ENCODE results near the gene ST8SIA4.

ST8SIA4 gene

DNA sequence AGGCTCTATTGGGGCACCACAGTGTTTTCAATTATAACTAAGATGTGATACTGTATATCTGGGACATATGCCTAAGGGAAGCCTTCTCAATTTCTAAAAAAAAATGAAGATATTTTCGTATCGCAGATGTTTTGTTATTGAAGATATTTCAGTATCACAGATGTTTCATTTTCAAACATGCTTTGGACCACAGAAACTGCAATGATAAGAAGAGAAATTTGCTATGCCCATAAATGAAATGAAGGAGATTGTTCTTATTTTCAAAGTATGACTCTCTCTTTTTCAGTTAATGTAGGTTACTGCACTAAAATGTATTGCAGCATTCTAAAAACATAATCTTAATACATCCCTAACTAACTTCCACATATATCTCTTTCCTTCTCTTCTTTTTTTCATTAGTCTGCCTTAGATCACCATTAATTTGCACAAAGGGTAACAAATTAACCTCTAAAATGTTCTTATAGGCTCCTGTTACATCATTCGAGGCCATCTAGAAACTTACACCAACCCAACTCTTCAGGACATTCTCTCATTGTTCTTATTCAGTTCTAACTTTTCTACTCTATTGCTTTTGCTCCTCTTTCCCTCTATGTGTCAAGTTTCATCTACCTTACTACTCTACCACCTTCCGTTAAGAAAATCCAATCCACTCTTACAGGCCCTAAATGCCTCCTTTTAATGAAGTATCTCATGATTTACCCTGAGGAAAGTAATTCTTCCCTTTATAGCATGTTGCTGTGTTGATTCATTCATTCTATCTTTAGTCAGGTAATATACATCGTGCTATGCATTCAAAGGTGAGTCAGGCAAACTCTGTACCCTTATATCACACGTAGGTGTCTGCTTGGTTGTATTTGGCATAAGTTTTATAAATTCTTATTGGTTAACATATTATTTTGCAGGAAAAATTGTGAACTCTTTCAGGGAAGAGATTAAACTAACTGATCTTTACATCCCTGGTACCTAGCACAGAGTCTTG, 70.5 kb downstream of the ST8SIA4 start:
- in situ Hi-C loops (cut with MboI; ENCODE audit: low sequenced_read_pairs): no loop called here

GRCh38 chr5:100828898-100829356, 74.2 kb downstream of the ST8SIA4 start:
- in situ Hi-C loops (cut with MboI; ENCODE audit: low sequenced_read_pairs): no loop called here

DNA sequence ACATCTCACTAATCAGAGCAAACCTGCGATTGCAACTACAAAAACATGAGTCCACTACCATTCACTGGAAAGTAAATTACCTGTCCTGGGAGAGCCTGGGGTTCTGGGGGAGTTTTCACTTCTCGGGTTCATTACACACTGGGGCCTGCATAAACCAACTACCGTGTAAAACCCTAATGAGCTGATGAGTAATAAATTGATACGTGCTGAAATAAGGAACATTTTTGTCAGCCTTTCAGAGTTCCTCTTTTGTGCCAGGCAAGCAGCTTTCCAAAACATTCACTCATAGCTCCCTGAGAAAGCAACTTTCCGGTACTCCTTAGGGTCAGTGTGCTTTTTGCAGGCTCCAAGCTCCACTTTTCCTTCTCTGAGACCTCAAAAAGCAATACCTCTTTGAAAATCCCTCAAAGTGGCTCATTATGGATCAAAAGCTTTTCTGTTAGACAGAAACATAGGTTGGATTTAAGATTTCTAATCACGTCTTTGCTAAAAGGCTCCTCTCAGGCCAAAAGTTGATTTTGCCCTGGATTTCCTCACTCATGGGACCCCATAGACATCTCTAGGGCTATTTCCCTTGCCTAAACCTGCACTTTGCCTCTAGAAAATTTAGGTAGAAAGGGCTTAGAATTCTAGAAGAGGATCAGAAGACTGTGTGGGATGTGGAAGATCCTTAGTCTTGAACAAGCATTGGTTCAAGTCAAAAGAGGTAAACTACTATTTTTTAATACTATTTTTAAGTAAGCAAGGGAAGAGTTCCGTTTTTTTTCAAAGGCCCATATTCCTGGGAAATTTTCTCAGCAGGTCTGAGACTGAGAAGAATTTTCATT, 74.8 kb downstream of the ST8SIA4 start:
- in situ Hi-C loops (cut with MboI; ENCODE audit: low sequenced_read_pairs): no loop called here

- in situ Hi-C loops (cut with MboI; ENCODE audit: low sequenced_read_pairs): no loop called here
Observed at GRCh38 chr5:100827481-100827889, 75.6 kb downstream of the ST8SIA4 start.

- in situ Hi-C loops (cut with MboI; ENCODE audit: low sequenced_read_pairs): no loop called here
Observed at GRCh38 chr5:100826133-100826532, 76.9 kb downstream of the ST8SIA4 start.

DNA sequence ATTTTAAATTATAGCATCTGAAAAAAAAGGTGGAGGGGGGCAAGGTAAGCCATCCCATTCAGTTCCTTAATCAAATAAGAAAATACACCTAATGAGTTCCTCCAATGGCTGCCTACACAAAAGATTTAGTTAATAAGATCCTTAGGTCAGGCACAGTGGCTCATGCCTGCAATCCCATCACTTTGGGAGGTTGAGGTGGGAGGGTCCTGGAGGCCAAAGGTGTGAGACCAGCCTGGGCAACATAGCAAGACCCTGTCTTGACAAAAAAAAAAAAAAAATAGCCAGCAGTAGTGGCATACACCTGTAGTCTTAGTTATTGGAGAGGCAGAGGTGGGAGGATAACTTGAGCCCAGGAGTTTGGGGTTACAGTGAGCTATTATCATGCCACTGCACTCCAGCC, 78.4 kb downstream of the ST8SIA4 start:
- in situ Hi-C loops (cut with MboI; ENCODE audit: low sequenced_read_pairs): no loop called here

DNA sequence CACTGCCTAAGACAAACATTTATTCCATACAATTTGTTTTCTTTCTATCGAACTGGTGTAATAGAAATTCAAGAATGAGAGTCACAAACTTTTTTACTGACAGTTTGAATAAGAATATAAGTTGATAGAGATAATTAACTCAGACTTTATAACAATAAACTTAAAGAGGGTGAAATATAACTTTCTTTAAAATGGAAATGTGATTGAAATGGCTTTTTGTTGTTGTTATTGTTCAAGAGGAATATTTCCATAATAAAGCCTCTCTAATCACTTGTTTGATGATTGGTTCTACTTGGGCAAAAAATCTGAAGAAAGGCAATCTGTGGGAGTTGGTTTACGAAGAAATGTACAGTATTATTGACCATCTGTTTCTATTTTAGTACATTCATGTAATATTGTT, 79.3 kb downstream of the ST8SIA4 start:
- in situ Hi-C loops (cut with MboI; ENCODE audit: low sequenced_read_pairs): no loop called here

DNA sequence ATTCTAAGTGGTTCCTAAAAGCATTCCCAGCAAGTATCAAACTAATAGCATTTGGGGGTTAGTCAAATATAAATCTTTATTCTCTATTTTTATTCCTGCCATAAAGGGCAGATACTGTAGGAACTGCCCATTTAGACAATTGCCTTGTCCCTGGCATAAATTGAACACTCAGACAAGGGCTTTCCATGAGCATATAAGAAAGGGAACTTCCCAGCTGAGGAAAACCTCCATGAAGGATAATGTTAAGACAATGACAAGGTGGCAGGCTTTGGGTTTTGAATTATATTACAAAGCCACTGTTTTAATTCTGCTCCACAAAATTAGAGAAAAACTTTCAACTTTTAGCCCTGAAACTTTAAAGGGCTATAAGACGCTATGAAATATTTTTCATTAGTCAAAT, 81.3 kb downstream of the ST8SIA4 start:
- in situ Hi-C loops (cut with MboI; ENCODE audit: low sequenced_read_pairs): no loop called here

- in situ Hi-C loops (cut with MboI; ENCODE audit: low sequenced_read_pairs): no loop called here
Observed at GRCh38 chr5:100818340-100818739, 84.7 kb downstream of the ST8SIA4 start.

GRCh38 chr5:100803397-100803796, 99.7 kb downstream of the ST8SIA4 start:
- in situ Hi-C loops (cut with MboI; ENCODE audit: low sequenced_read_pairs): no loop called here

DNA sequence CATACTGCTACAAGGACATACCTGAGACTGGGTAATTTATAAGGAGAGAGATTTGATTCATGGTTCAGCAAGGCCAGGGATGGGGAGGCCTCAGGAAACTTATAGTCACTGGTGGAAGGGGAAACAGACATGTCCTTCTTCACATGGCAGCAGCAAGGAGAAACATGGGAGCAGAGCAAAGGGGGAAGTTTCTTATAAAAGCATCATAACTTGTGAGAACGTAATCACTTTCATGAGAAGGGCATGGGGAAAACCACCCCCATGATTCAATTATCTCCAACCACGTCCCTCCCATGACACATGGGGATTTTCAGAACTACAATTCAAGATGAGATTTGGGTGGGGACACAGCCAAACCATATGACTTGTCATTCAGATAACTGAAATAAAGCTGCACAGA, 100.9 kb downstream of the ST8SIA4 start:
- in situ Hi-C loops (cut with MboI; ENCODE audit: low sequenced_read_pairs): no loop called here

DNA sequence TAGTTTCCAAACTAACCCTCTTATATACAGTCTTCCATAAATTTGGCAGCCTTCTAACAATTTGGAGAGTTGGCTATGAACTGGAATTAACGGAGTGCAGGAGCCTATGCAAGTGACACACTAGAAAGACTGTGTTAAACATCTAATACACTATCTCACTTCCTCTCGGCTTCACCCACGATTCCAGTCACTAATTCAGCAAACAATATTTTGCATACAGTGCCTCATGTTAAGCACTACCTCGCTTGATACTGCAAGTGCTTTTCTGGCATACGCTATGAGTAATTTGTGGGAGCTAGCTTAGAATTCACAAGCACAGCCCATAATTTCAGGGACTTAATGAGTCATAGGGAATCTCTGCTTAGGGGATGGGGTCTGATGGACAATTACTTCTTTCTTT, 102.5 kb downstream of the ST8SIA4 start:
- in situ Hi-C loops (cut with MboI; ENCODE audit: low sequenced_read_pairs): no loop called here

DNA sequence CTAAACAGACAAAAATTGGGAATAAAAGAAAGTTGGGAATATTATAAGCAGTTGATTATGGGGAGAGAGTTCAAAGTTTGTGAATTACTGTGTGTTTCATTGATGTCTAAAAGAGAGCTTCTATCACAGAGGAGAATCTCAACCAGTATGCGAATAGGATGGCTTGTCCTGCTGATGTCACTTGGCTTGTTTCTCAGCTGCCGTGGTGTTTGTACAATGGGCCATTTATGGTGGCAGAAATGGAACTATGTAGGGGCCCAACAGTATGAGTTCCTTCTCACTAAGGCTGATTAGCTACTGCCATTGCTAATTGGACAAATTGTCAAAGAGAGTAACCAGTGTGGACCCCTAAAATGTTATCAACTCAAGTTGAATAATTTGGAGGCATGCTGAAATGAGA, 103.9 kb downstream of the ST8SIA4 start:
- in situ Hi-C loops (cut with MboI; ENCODE audit: low sequenced_read_pairs): no loop called here

DNA sequence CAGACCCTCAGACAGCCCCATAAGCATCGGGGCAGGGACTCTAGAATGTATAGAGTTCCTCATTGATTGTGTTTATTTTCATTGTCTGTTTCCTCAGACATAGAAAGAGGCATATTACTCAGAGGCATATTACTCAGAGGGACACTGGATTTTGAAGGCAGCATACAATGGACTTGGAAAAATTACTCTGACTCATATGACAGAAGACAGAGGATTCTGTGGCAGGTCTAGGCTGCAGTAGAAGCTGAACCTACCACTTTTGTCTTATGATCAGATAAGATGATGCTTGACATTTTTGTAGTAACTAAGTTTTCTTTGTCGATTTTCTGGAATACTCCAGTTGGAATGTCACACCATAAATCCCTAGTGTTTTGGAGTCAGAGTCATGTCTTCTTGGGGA, 105.2 kb downstream of the ST8SIA4 start:
- in situ Hi-C loops (cut with MboI; ENCODE audit: low sequenced_read_pairs): no loop called here

GRCh38 chr5:100796851-100797250, 106.2 kb downstream of the ST8SIA4 start:
- in situ Hi-C loops (cut with MboI; ENCODE audit: low sequenced_read_pairs): no loop called here

DNA sequence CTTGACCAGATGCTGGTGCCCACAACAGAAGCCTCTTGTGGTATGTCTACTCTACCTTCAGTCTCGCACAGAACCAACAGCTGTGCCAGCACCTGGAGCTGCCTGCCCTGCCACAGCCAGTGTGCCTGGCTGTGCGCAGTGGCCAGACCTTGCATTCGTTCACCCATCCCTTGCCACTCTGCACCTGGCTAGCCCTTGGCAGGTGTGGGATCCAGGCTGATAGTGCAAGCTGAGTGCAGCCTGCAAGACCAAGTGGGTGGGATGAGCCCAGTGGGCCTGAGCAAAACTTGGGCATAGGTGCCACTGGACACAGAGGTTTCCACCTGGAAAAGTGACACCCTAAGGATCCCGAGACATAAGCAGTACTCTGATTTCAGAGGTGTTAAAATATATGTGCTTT, 108.2 kb downstream of the ST8SIA4 start:
- in situ Hi-C loops (cut with MboI; ENCODE audit: low sequenced_read_pairs): no loop called here

DNA sequence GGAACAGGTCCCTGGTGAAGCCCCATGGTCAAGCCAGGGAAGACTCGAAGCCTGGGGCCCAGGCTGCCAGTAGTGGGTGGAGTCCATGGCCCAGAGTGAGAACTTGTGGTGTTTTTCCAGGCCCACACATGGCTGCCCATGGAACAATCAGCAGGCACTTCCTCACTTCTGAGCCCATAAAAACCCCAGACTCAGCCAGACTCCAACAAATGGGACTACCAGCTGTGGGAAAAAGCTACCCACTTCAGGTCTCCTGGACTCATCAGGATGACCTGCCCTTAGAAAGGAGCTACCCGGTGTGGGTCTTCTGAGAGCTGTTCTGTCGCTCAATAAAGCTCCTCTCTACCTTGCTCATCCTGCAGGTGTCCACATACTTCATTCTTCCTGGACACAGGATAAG, 108.9 kb downstream of the ST8SIA4 start:
- in situ Hi-C loops (cut with MboI; ENCODE audit: low sequenced_read_pairs): no loop called here

GRCh38 chr5:100792781-100793180, 110.3 kb downstream of the ST8SIA4 start:
- in situ Hi-C loops (cut with MboI; ENCODE audit: low sequenced_read_pairs): no loop called here

DNA sequence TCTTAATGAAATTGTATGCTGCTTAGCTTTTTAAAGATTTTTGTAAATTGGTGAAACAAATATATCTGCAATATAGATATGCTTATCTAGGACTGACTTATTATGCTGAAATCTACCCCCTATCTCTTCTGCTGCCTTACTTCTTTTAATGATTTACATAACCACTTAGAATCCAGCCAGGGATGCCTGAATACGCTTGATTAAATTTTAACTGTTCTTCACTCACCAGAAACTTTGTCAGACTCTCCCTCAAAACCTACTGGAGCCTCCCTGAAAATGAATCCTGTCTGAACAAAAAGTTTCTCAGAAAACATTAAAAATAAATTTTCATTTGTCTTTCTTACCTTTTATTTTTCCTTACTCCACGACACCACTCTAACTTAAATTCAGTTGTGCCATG, 111.7 kb downstream of the ST8SIA4 start:
- in situ Hi-C loops (cut with MboI; ENCODE audit: low sequenced_read_pairs): no loop called here

DNA sequence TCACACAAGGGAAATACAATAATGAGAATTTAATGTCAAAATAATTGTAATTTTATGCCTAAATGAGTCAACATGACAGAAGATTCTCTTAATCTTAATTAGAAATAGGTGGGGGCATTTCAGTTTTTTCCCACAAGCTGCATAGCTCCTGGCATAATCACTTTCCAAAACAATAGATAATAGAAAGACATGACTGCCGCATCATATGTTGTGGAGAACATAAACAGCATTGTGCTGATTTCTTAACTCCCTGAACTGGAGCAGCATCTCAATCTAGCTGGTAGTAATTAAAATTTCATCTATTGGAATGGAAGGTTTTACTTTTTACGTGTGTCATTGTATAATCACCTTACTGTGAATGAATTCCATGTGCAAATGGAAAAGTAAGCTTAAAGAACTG, 112.1 kb downstream of the ST8SIA4 start:
- in situ Hi-C loops (cut with MboI; ENCODE audit: low sequenced_read_pairs): no loop called here

DNA sequence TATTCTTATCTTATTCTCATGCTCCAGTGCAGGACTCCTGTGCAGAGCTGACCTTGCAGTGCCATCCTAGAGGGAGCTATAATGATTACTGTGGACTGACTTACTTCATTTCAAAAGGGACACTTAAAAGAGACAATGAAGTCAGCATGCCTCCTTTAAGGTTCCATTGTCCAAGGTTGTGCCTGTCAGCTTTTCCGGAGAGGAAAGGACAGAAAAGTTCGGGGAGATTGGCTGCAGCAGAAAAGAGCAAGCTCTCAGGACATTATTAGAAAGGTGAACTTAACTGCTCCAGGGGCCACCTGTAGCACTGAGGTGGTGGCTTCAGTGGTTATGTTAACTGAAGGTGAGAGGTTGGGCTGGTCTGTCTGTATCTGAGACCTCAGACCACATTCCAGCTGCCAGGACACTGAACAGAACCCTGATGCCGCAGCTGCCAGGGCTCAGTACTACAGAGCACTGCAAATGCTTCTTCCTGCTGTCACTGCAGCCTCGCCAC, 112.9 kb downstream of the ST8SIA4 start:
- in situ Hi-C loops (cut with MboI; ENCODE audit: low sequenced_read_pairs): no loop called here

DNA sequence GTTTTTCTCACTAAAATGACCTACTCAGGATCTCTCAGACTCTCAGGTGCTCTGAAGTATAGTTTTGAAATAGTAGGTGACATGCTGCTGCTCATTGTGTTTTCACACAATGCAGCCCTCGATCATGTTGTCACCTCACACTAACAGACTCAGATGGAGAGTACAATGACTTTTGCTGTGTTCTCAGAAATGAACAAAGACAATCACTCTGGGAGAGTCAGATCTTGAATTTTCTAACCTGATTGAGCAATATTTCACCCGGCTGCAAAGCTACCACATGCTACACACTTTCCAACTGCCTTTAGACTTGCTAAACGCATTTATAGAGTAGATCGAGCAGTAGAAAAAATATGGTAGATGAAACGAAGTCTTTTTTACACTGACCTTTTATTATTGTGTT, 113.4 kb downstream of the ST8SIA4 start:
- in situ Hi-C loops (cut with MboI; ENCODE audit: low sequenced_read_pairs): no loop called here
